DOHH2 (cell line): ENCODE measurements around the gene LIMK2.

ENCODE experiments used
- H3F3A ChIP-seq: fragments of 200-600 bp; sonication (generic), shearing (Covaris generic); 2 replicates; pipeline ENCODE4 v1.6.0; 2016; ENCODE audit warnings: antibody characterized with exemption, mild to moderate bottlenecking; ENCODE audit not compliant: control insufficient read depth, insufficient read depth
- H3K27ac ChIP-seq: fragments of 200-600 bp; sonication (generic); 2 replicates; pipeline ENCODE4 v1.5.1; 2014; ENCODE audit warnings: low read depth, mild to moderate bottlenecking, low read length, moderate library complexity
- H3K27me3 ChIP-seq: fragments of 200-600 bp; sonication (generic); 2 replicates; pipeline ENCODE4 v1.6.1; 2014; ENCODE audit warnings: mild to moderate bottlenecking, low read length, mixed read lengths; ENCODE audit not compliant: control insufficient read depth
- H3K36me3 ChIP-seq: fragments of 200-600 bp; sonication (generic); 2 replicates; pipeline ENCODE4 v1.6.1; 2014; ENCODE audit warnings: mild to moderate bottlenecking, low read length, moderate library complexity, mixed read lengths; ENCODE audit not compliant: control insufficient read depth
- H3K4me1 ChIP-seq: fragments of 200-600 bp; sonication (generic); 2 replicates; pipeline ENCODE4 v1.6.1; 2014; ENCODE audit warnings: mild to moderate bottlenecking, low read length, mixed read lengths; ENCODE audit not compliant: control insufficient read depth
- H3K4me2 ChIP-seq: fragments of 200-600 bp; sonication (generic); 2 replicates; pipeline ENCODE4 v1.6.0; 2014; ENCODE audit warnings: mild to moderate bottlenecking, low read length, moderate library complexity
- H3K4me3 ChIP-seq: fragments of 200-600 bp; sonication (generic); 2 replicates; pipeline ENCODE4 v1.5.1; 2014; ENCODE audit warnings: mild to moderate bottlenecking, low read length, mixed read lengths
- H3K79me2 ChIP-seq: fragments of 200-600 bp; sonication (generic); 2 replicates; pipeline ENCODE4 v1.6.1; 2014; ENCODE audit warnings: mild to moderate bottlenecking, low read length, mixed read lengths; ENCODE audit not compliant: control insufficient read depth
- H3K9me2 ChIP-seq: fragments of 200-600 bp; sonication (generic); replicated peaks from 2 replicates; pipeline ENCODE4 v1.6.1; 2014; ENCODE audit warnings: mild to moderate bottlenecking, low read length, mixed read lengths; ENCODE audit not compliant: control insufficient read depth
- H3K9me3 ChIP-seq: fragments of 200-600 bp; sonication (generic); 2 replicates; pipeline ENCODE4 v1.6.1; 2014; ENCODE audit warnings: antibody characterized with exemption, low read length, mixed read lengths; ENCODE audit not compliant: control insufficient read depth, insufficient read depth
- H4K20me1 ChIP-seq: fragments of 200-600 bp; sonication (generic); 2 replicates; pipeline ENCODE4 v1.6.0; 2014; ENCODE audit warnings: low read depth, mild to moderate bottlenecking, antibody characterized with exemption, low read length, moderate library complexity; ENCODE audit not compliant: control insufficient read depth, insufficient read depth
- CTCF ChIP-seq: fragments of 200-600 bp; sonication (generic); IDR thresholded peaks from one replicate; pipeline ENCODE4 v1.5.1; 2014; ENCODE audit warnings: antibody characterized with exemption, mild to moderate bottlenecking, low read depth, low read length; ENCODE audit not compliant: poor library complexity, severe bottlenecking
- EZH2phosphoT487 ChIP-seq: fragments of 200-600 bp; sonication (generic); IDR thresholded peaks from 2 replicates; pipeline ENCODE4 v1.6.1; 2017; ENCODE audit warnings: borderline replicate concordance, mild to moderate bottlenecking, antibody characterized with exemption, low read length, moderate library complexity, mixed read lengths

Gene LIMK2

GRCh38 chr22:31238057-31238456, 26.0 kb downstream of the LIMK2 start:
- Histone ChIP-seq H3K9me2 (no peaks in the 10 kb centered on the region), H4K20me1 (no peaks in the 10 kb centered on the region), H3K4me1 (no peaks in the 10 kb centered on the region), H3K27me3 (no peaks in the 10 kb centered on the region), H3K4me2 (no peak overlapping the region), H3F3A (no peaks in the 10 kb centered on the region), H3K27ac (no peak overlapping the region), H3K79me2 (peaks cover 43% of the 10 kb centered on the region), H3K36me3 (peaks cover 25% of the 10 kb centered on the region), H3K4me3 (no peak overlapping the region), H3K9me3 (no peaks in the 10 kb centered on the region)
- TF ChIP-seq CTCF, result no peak
- TF ChIP-seq EZH2phosphoT487, result no peak

- TF ChIP-seq EZH2phosphoT487 (no peak), CTCF (no peak)
- Histone ChIP-seq H3K9me2 (no peaks in the 10 kb centered on the region), H3K27me3 (no peaks in the 10 kb centered on the region), H3K27ac (no peak overlapping the region), H3K4me2 (no peak overlapping the region), H4K20me1 (0 out of 2 replicates have a peak, but pooled peaks cover 3% of the 10 kb centered on the region), H3K4me3 (no peak overlapping the region), H3K79me2 (peaks cover 48% of the 10 kb centered on the region), H3K36me3 (peaks cover 28% of the 10 kb centered on the region), H3F3A (no peaks in the 10 kb centered on the region), H3K9me3 (no peaks in the 10 kb centered on the region), H3K4me1 (no peaks in the 10 kb centered on the region)
Measured at GRCh38 chr22:31239771-31240370, 27.8 kb downstream of the LIMK2 start.

- no peaks in the 10 kb centered on the region for H3K9me2 ChIP-seq
- peaks cover 44% of the 10 kb centered on the region for H3K79me2 ChIP-seq
- H3F3A ChIP-seq, result no peaks in the 10 kb centered on the region
- no peaks in the 10 kb centered on the region for H3K9me3 ChIP-seq
- H4K20me1 ChIP-seq, result 0 out of 2 replicates have a peak, but pooled peaks cover 3% of the 10 kb centered on the region
- H3K27ac ChIP-seq, result no peak overlapping the region
- TF ChIP-seq CTCF (no peak), EZH2phosphoT487 (no peak)
- H3K4me2 ChIP-seq, result no peak overlapping the region
- H3K4me3 ChIP-seq, result no peak overlapping the region
- H3K4me1 ChIP-seq, result no peaks in the 10 kb centered on the region
- peaks cover 19% of the 10 kb centered on the region; the same call in 1 of the 2 replicates for H3K36me3 ChIP-seq
- no peaks in the 10 kb centered on the region for H3K27me3 ChIP-seq
Measured at GRCh38 chr22:31241200-31241599, 29.1 kb downstream of the LIMK2 start.

- H3F3A ChIP-seq, result no peaks in the 10 kb centered on the region
- no peak overlapping the region for H3K27ac ChIP-seq
- no peaks in the 10 kb centered on the region for H3K9me2 ChIP-seq
- peaks cover 44% of the 10 kb centered on the region for H3K79me2 ChIP-seq
- no peaks in the 10 kb centered on the region for H3K27me3 ChIP-seq
- H3K4me2 ChIP-seq, result no peak overlapping the region
- H4K20me1 ChIP-seq, result 0 out of 2 replicates have a peak, but pooled peaks cover 3% of the 10 kb centered on the region
- H3K4me1 ChIP-seq, result no peaks in the 10 kb centered on the region
- no peak overlapping the region for H3K4me3 ChIP-seq
- H3K9me3 ChIP-seq, result no peaks in the 10 kb centered on the region
- no peak for TF ChIP-seq CTCF
- no peak for TF ChIP-seq EZH2phosphoT487
- peaks cover 19% of the 10 kb centered on the region; the same call in 1 of the 2 replicates for H3K36me3 ChIP-seq
Measured at GRCh38 chr22:31241936-31242335, 29.8 kb downstream of the LIMK2 start.
